ENCODE measurements around the gene ATP10A.

ATP10A gene

GRCh38 chr15:25735550-25736384 is 127.4 kb downstream of the ATP10A start:
- no peak for DNase-seq

- no peak for DNase-seq
These were observed 128.3 kb downstream of the ATP10A start for GRCh38 chr15:25734680-25735355.

GRCh38 chr15:25733856-25734679 is 129.1 kb downstream of the ATP10A start:
- no peak for DNase-seq

- no peak for DNase-seq
These were observed 129.9 kb downstream of the ATP10A start for GRCh38 chr15:25733036-25733855.

- DNase-seq = no peak
These were observed 130.9 kb downstream of the ATP10A start for GRCh38 chr15:25732191-25732590.

GRCh38 chr15:25731411-25731810 is 131.7 kb downstream of the ATP10A start:
- no peak for DNase-seq

- DNase-seq = no peak
These were observed 132.2 kb downstream of the ATP10A start for GRCh38 chr15:25730918-25731317.

- no peak for DNase-seq
These were observed 134.3 kb downstream of the ATP10A start for GRCh38 chr15:25728816-25729215.

GRCh38 chr15:25727867-25728600 is 135.1 kb downstream of the ATP10A start:
- no peak for DNase-seq

GRCh38 chr15:25727116-25727515 is 136.0 kb downstream of the ATP10A start:
- no peak for DNase-seq

- no peak for DNase-seq
These were observed 137.4 kb downstream of the ATP10A start for GRCh38 chr15:25725758-25726157.

GRCh38 chr15:25724899-25725298 is 138.2 kb downstream of the ATP10A start:
- DNase-seq = no peak

- no peak for DNase-seq
These were observed 141.5 kb downstream of the ATP10A start for GRCh38 chr15:25721605-25721955.

GRCh38 chr15:25719101-25719985 is 143.8 kb downstream of the ATP10A start:
- no peak for DNase-seq

- DNase-seq = no peak
These were observed 144.5 kb downstream of the ATP10A start for GRCh38 chr15:25718597-25718996.

- DNase-seq = no peak
These were observed 145.0 kb downstream of the ATP10A start for GRCh38 chr15:25718169-25718536.

GRCh38 chr15:25717457-25718168 is 145.5 kb downstream of the ATP10A start:
- DNase-seq = no peak

- no peak for DNase-seq
These were observed 146.0 kb downstream of the ATP10A start for GRCh38 chr15:25717127-25717456.

GRCh38 chr15:25716414-25717126 is 146.6 kb downstream of the ATP10A start:
- no peak for DNase-seq

All from activated naive CD4-positive, alpha-beta T cell (primary cell).